K562 (cell line): ENCODE measurements around the gene TLN1. TPM values are rescaled to one million over a fixed set of nuclear protein-coding genes. Genes with fewer than 3 reads are reported as not detected.
A peak's percentile ranks its signal among the peaks of the same experiment; 100 is the strongest.

Source experiments
- ATF7 ChIP-seq: fragments of 450-650 bp; IDR thresholded peaks from 2 replicates; pipeline ENCODE4 v1.7.1; 2014; ENCODE audit warnings: mild to moderate bottlenecking, moderate library complexity
- CCNT2 ChIP-seq: IDR thresholded peaks from 2 replicates; pipeline ENCODE4 v1.6.1; 2011; ENCODE audit warnings: borderline replicate concordance, low read depth, mild to moderate bottlenecking, moderate library complexity, mixed read lengths, low read length; ENCODE audit not compliant: insufficient read length; ENCODE audit errors: extremely low read depth
- KDM5B ChIP-seq: fragments of 200-600 bp; sonication (generic); IDR thresholded peaks from 2 replicates; pipeline ENCODE4 v1.6.1; 2012; ENCODE audit warnings: low read depth, mild to moderate bottlenecking, moderate library complexity, low read length, control low read depth, inconsistent platforms; ENCODE audit not compliant: insufficient replicate concordance
- MAFK ChIP-seq: IDR thresholded peaks from 2 replicates; pipeline ENCODE4 v1.6.1; 2011; ENCODE audit warnings: low read length, improper control_type of control experiment
- MAX ChIP-seq: sonication (generic); formaldehyde crosslinking; IDR thresholded peaks from 2 replicates; pipeline ENCODE4 v1.9.0; 2022; ENCODE audit warnings: mild to moderate bottlenecking, missing genetic modification reagents
- MYC ChIP-seq, 2 experiments: fragments of 250-450 bp in 1 of 2; sonication (Bioruptor Pico) in 1 of 2; IDR thresholded peaks; 2 replicates each; pipeline versions ENCODE4 v1.5.1 to v1.6.1; 2012 to 2021; ENCODE audit warnings: low read depth in 2 of 2, borderline replicate concordance in 1 of 2, improper control_type of control experiment in 1 of 2, low read length in 1 of 2, mild to moderate bottlenecking in 1 of 2, moderate library complexity in 1 of 2
- NEUROD1 ChIP-seq: fragments of 150-350 bp; IDR thresholded peaks from 2 replicates; pipeline ENCODE4 v1.6.1; 2014; ENCODE audit warnings: borderline replicate concordance, low read length, low read depth; ENCODE audit not compliant: partially characterized antibody
- OTX1 ChIP-seq: fragments of 450-650 bp; formaldehyde crosslinking; IDR thresholded peaks from 2 replicates; pipeline ENCODE4 v1.4.0; 2022; ENCODE audit warnings: mild to moderate bottlenecking
- RBBP5 ChIP-seq: fragments of 200-600 bp; sonication (generic); IDR thresholded peaks from 2 replicates; pipeline ENCODE4 v1.6.1; 2012; ENCODE audit warnings: borderline replicate concordance, mild to moderate bottlenecking, low read length, control low read depth, inconsistent platforms; ENCODE audit not compliant: insufficient read depth, poor library complexity, severe bottlenecking
- SOX6 ChIP-seq: fragments of 450-650 bp; IDR thresholded peaks from 2 replicates; pipeline ENCODE4 v1.6.1; 2014; ENCODE audit warnings: mild to moderate bottlenecking
- TFAP4 ChIP-seq: sonication (generic); formaldehyde crosslinking; IDR thresholded peaks from 2 replicates; pipeline ENCODE4 v1.8.0; 2022; ENCODE audit warnings: missing genetic modification reagents, mild to moderate bottlenecking, moderate library complexity, borderline replicate concordance
- YY1 ChIP-seq, 3 experiments: IDR thresholded peaks; 2 replicates each; pipeline ENCODE4 v1.6.1; 2011; ENCODE audit warnings: low read length in 2 of 3, mild to moderate bottlenecking in 2 of 3, moderate library complexity in 2 of 3, borderline replicate concordance in 1 of 3, control low read depth in 1 of 3, low read depth in 1 of 3; ENCODE audit not compliant: insufficient read depth in 3 of 3, insufficient replicate concordance in 2 of 3, control insufficient read depth in 1 of 3, insufficient read length in 1 of 3; ENCODE audit errors: extremely low read depth in 1 of 3
- ZBTB17 ChIP-seq: fragments of 450-650 bp; formaldehyde crosslinking; IDR thresholded peaks from 2 replicates; pipeline ENCODE4 v1.4.0; 2020; ENCODE audit warnings: mild to moderate bottlenecking
- ZBTB43 ChIP-seq: sonication (generic); formaldehyde crosslinking; IDR thresholded peaks from 2 replicates; pipeline ENCODE4 v1.8.0; 2023; ENCODE audit warnings: mild to moderate bottlenecking, missing genetic modification reagents
- ZNF551 ChIP-seq: fragments of 250-450 bp; sonication (Bioruptor Pico); IDR thresholded peaks from 2 replicates; pipeline ENCODE4 v1.5.0; 2021; ENCODE audit warnings: mild to moderate bottlenecking, moderate library complexity
- polyA plus RNA-seq, 8 experiments: library from polyadenylated mRNA; depleted of rRNA in 4 of 8; stranded (reverse) in 5 of 8; unstranded in 3 of 8; fragments of >200 nt; fragmentation: Nextera tagmentation in 2 of 8; fragmentation: Illumina TruSeq in 1 of 8; extraction: Ambion mirVana in 2 of 8; extraction: Trizol in 1 of 8; gene quantifications; 2 replicates each; pipeline versions ENCODE4 v1.2.1 to v1.2.3, GENCODE V29; 2011 to 2014; ENCODE audit warnings: inconsistent platforms in 1 of 8, missing spikeins in 1 of 8
- total RNA-seq, 7 experiments: library from RNA; depleted of rRNA in 6 of 7; stranded (reverse); fragments of >200 nt in 6 of 7; fragmentation: Illumina TruSeq in 2 of 7; extraction: Trizol in 2 of 7; gene quantifications; 2 replicates each; pipeline versions ENCODE4 v1.2.1 to v1.2.3, GENCODE V29; 2011 to 2021; ENCODE audit warnings: low replicate concordance in 1 of 7
- TF ChIP-seq, protein P1 (sequence below): fragments of 250-450 bp; sonication (Bioruptor Pico); IDR thresholded peaks from 2 replicates; pipeline ENCODE4 v1.9.0; 2021; ENCODE audit warnings: mild to moderate bottlenecking, inconsistent platforms
- TF ChIP-seq, protein P2 (sequence below): sonication (generic); formaldehyde crosslinking; IDR thresholded peaks from 2 replicates; pipeline ENCODE4 v1.8.0; 2022; ENCODE audit warnings: missing genetic modification reagents, mild to moderate bottlenecking, borderline replicate concordance

TLN1 gene
- total and polyA plus RNA-seq, 9 of the 15 experiments (the other 6 are each of a cell fraction or from before 2014, with no cell fraction given): 3.6 to 240 (median 54.8) TPM

DNA sequence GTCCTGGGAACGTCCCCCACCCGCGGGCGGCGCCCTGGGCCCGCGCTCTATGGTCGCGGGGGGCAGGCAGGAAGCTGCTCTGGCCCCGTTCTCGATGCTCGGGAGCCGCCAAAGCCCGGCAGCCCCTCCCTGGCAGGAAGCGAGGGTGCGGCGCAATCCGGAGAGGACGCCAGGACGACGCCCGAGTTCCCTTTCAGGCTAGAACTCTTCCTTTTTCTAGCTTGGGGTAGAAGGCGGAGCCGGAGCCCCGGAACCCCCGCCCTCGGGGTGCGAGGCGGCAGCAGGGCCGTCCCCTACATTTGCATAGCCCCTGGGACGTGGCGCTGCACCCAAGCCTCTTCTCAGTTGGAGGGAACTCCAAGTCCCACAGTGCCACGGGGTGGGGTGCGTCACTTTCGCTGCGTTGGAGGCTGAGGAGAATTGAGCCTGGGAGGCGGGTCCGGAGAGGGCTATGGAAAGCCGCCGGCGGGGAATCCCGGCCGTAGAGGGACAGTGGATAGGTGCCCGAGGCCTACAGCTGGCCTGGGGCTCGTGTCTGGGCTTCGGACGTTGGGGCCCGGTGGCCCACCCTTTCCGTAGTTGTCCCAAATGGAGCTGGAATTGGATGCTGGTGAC, at the start of gene TLN1, which contains the start of gene CREB3 (continued):
- peak; percentile 72; the same call in 1 of the 2 replicates for TF ChIP-seq ZBTB17
- TF ChIP-seq MYC (IDR thresholded peaks at IDR 0.05; ENCODE audit: low read depth, low read length): peak; percentile 57
- no peak for TF ChIP-seq MYC (CRISPR knock-in tag; IDR thresholded peaks at IDR 0.05; ENCODE audit: borderline replicate concordance, low read depth)
- TF ChIP-seq YY1 (IDR thresholded peaks at IDR 0.05; ENCODE audit: borderline replicate concordance in 1 of 3, control insufficient read depth in 1 of 3, extremely low read depth in 1 of 3, insufficient read depth in 3 of 3, insufficient read length in 1 of 3, insufficient replicate concordance in 2 of 3, low read depth in 1 of 3, low read length in 2 of 3): peak in 1 of 3 experiments; percentile 40
- TF ChIP-seq MAX: peak; percentile 45; the same call in 1 of the 2 replicates
- no peak for TF ChIP-seq ZNF551 (CRISPR knock-in tag)
- peak; percentile 73; the same call in 1 of the 2 replicates for TF ChIP-seq ATF7
- peak; percentile 62 for TF ChIP-seq TFAP4 (CRISPR knock-in tag)
- peak; percentile 70 for TF ChIP-seq SOX6
- TF ChIP-seq ZBTB43 (CRISPR knock-in tag): no peak
- TF ChIP-seq OTX1 (CRISPR knock-in tag): no peak
- peak; percentile 38 for TF ChIP-seq KDM5B
- no peak for TF ChIP-seq MAFK
- TF ChIP-seq, protein P1, sequence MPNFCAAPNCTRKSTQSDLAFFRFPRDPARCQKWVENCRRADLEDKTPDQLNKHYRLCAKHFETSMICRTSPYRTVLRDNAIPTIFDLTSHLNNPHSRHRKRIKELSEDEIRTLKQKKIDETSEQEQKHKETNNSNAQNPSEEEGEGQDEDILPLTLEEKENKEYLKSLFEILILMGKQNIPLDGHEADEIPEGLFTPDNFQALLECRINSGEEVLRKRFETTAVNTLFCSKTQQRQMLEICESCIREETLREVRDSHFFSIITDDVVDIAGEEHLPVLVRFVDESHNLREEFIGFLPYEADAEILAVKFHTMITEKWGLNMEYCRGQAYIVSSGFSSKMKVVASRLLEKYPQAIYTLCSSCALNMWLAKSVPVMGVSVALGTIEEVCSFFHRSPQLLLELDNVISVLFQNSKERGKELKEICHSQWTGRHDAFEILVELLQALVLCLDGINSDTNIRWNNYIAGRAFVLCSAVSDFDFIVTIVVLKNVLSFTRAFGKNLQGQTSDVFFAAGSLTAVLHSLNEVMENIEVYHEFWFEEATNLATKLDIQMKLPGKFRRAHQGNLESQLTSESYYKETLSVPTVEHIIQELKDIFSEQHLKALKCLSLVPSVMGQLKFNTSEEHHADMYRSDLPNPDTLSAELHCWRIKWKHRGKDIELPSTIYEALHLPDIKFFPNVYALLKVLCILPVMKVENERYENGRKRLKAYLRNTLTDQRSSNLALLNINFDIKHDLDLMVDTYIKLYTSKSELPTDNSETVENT: peak; percentile 97
- peak; percentile 75 for TF ChIP-seq NEUROD1
- TF ChIP-seq, protein P2, sequence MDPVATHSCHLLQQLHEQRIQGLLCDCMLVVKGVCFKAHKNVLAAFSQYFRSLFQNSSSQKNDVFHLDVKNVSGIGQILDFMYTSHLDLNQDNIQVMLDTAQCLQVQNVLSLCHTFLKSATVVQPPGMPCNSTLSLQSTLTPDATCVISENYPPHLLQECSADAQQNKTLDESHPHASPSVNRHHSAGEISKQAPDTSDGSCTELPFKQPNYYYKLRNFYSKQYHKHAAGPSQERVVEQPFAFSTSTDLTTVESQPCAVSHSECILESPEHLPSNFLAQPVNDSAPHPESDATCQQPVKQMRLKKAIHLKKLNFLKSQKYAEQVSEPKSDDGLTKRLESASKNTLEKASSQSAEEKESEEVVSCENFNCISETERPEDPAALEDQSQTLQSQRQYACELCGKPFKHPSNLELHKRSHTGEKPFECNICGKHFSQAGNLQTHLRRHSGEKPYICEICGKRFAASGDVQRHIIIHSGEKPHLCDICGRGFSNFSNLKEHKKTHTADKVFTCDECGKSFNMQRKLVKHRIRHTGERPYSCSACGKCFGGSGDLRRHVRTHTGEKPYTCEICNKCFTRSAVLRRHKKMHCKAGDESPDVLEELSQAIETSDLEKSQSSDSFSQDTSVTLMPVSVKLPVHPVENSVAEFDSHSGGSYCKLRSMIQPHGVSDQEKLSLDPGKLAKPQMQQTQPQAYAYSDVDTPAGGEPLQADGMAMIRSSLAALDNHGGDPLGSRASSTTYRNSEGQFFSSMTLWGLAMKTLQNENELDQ (CRISPR knock-in tag): no peak
- TF ChIP-seq CCNT2: peak; percentile 85
- peak; percentile 37 for TF ChIP-seq RBBP5
